SK-N-SH (cell line): ENCODE results near the gene USP10. TPM values are rescaled to one million over a fixed set of nuclear protein-coding genes. Genes with fewer than 3 reads are reported as not detected.
A peak's percentile ranks its signal among the peaks of the same experiment; 100 is the strongest.

Experiments
- CTCF ChIA-PET: fragments of 300-600, 350-600 bp; formaldehyde crosslinking; extraction: SDS; loops from one replicate; lab custom pipeline; 2021; lab: Yijun Ruan, JAX
- POLR2A ChIA-PET: fragments of 350-600 bp; sonication (Branson Sonifier 250); formaldehyde crosslinking; extraction: SDS; loops from one replicate; lab custom pipeline; 2020; ENCODE audit warnings: antibody characterized with exemption, inconsistent platforms; lab: Yijun Ruan, JAX
- DNase-seq: peaks from one replicate; pipeline ENCODE4 v3.0.0; 2012
- H2AFZ ChIP-seq: fragments of 200-600 bp; sonication (generic); 2 replicates; pipeline ENCODE4 v1.8.1; 2016; ENCODE audit warnings: antibody characterized with exemption, mild to moderate bottlenecking, low read depth
- H3F3A ChIP-seq: fragments of 200-600 bp; sonication (generic); replicated peaks from 2 replicates; pipeline ENCODE3; 2016; ENCODE audit warnings: antibody characterized with exemption, mild to moderate bottlenecking; ENCODE audit not compliant: insufficient read depth
- H3K27ac ChIP-seq, 2 experiments: fragments of 200-500 bp in 1 of 2; fragments of 200-600 bp in 1 of 2; sonication (Bioruptor generic) in 1 of 2; sonication (generic), shearing (Covaris generic) in 1 of 2; 2 replicates each; pipeline versions ENCODE4 v1.5.1 to v1.6.1; 2014 to 2016; ENCODE audit warnings: low read depth in 2 of 2, inconsistent platforms in 1 of 2, low read length in 1 of 2, mild to moderate bottlenecking in 1 of 2, mixed read lengths in 1 of 2
- H3K27me3 ChIP-seq: fragments of 200-600 bp; sonication (generic), shearing (Covaris generic); 2 replicates; pipeline ENCODE4 v1.6.1; 2016; ENCODE audit warnings: mixed run types; ENCODE audit not compliant: insufficient read depth
- H3K36me3 ChIP-seq, 2 experiments: fragments of 200-500 bp in 1 of 2; fragments of 200-600 bp in 1 of 2; sonication (Bioruptor generic) in 1 of 2; sonication (generic) in 1 of 2; replicated peaks in 1 of 2; 2 replicates each; pipeline versions ENCODE3 to v1.5.1; 2014 to 2016; ENCODE audit warnings: low read length in 1 of 2, mild to moderate bottlenecking in 1 of 2; ENCODE audit not compliant: insufficient read depth in 2 of 2, control insufficient read depth in 1 of 2
- H3K4me1 ChIP-seq, 2 experiments: fragments of 200-500 bp in 1 of 2; fragments of 200-600 bp in 1 of 2; sonication (Bioruptor generic) in 1 of 2; sonication (generic), shearing (Covaris generic) in 1 of 2; 2 replicates each; pipeline versions ENCODE4 v1.5.1 to v1.6.1; 2014 to 2016; ENCODE audit warnings: low read depth in 1 of 2, low read length in 1 of 2, mixed run types in 1 of 2; ENCODE audit not compliant: insufficient read depth in 2 of 2, control insufficient read depth in 1 of 2
- H3K4me2 ChIP-seq: fragments of 200-600 bp; sonication (generic), shearing (Covaris generic); 2 replicates; pipeline ENCODE4 v1.6.1; 2017; ENCODE audit warnings: mixed run types
- H3K4me3 ChIP-seq, 2 experiments: fragments of 200-500 bp in 1 of 2; fragments of 200-600 bp in 1 of 2; sonication (Bioruptor generic) in 1 of 2; sonication (generic), shearing (Covaris generic) in 1 of 2; 2 replicates each; pipeline versions ENCODE4 v1.5.1 to v1.8.1; 2014 to 2016; ENCODE audit warnings: low read depth in 2 of 2, inconsistent platforms in 1 of 2, low read length in 1 of 2, mild to moderate bottlenecking in 1 of 2, mixed read lengths in 1 of 2, moderate library complexity in 1 of 2
- H3K79me2 ChIP-seq: fragments of 200-600 bp; sonication (generic); 2 replicates; pipeline ENCODE4 v1.8.1; 2017; ENCODE audit warnings: mild to moderate bottlenecking; ENCODE audit not compliant: insufficient read depth
- H3K9ac ChIP-seq: fragments of 200-600 bp; sonication (generic); 2 replicates; pipeline ENCODE4 v1.6.1; 2017; ENCODE audit warnings: mixed run types
- H3K9me2 ChIP-seq: fragments of 200-600 bp; sonication (generic); 2 replicates; pipeline ENCODE4 v1.6.1; 2017; ENCODE audit warnings: mixed run types
- H3K9me3 ChIP-seq: fragments of 200-600 bp; sonication (generic); 2 replicates; pipeline ENCODE4 v1.6.1; 2017; ENCODE audit warnings: mixed run types, mild to moderate bottlenecking, moderate library complexity
- H4K20me1 ChIP-seq: fragments of 200-600 bp; sonication (generic); 2 replicates; pipeline ENCODE4 v1.6.1; 2017; ENCODE audit warnings: mild to moderate bottlenecking, mixed run types; ENCODE audit not compliant: insufficient read depth
- EP300 ChIP-seq, 2 experiments: IDR thresholded peaks; 2 replicates each; pipeline versions ENCODE4 v1.4.0 to v1.6.1; 2012; ENCODE audit warnings: borderline replicate concordance in 1 of 2, low read depth in 1 of 2, low read length in 1 of 2
- FOXM1 ChIP-seq: IDR thresholded peaks from 2 replicates; pipeline ENCODE4 v1.4.0; 2012; ENCODE audit warnings: low read depth, mild to moderate bottlenecking
- JUND ChIP-seq: IDR thresholded peaks from 2 replicates; pipeline ENCODE4 v1.4.0; 2012
- POLR2AphosphoS5 ChIP-seq: IDR thresholded peaks from 2 replicates; pipeline ENCODE4 v1.6.1; 2012; ENCODE audit warnings: low read depth, low read length
- RFX5 ChIP-seq: IDR thresholded peaks from 2 replicates; pipeline ENCODE4 v1.6.1; 2012; ENCODE audit warnings: mild to moderate bottlenecking, improper control_type of control experiment, low read length
- RXRA ChIP-seq: IDR thresholded peaks from 2 replicates; pipeline ENCODE4 v1.4.0; 2012; ENCODE audit warnings: low read depth, mild to moderate bottlenecking, borderline replicate concordance
- SIN3A ChIP-seq: IDR thresholded peaks from 2 replicates; pipeline ENCODE4 v1.6.1; 2012; ENCODE audit warnings: low read depth, mild to moderate bottlenecking, low read length, moderate library complexity, borderline replicate concordance
- TAF1 ChIP-seq: IDR thresholded peaks from 2 replicates; pipeline ENCODE4 v1.6.1; 2012; ENCODE audit warnings: low read depth, mild to moderate bottlenecking, low read length, moderate library complexity, borderline replicate concordance
- TCF12 ChIP-seq: IDR thresholded peaks from 2 replicates; pipeline ENCODE4 v1.4.0; 2012
- WGBS: methylation state at CpG from one replicate; pipeline ENCODE4 v1.1.6; 2017; ENCODE audit warnings: low lambda C conversion rate; 5-methylcytosine and 5-hydroxymethylcytosine counted together
- polyA plus RNA-seq, 3 experiments: library from polyadenylated mRNA; depleted of rRNA; stranded (reverse); fragments of >200 nt; gene quantifications; 2 replicates each; pipeline ENCODE4 v1.2.3, GENCODE V29; 2012
- TF ChIP-seq, protein P1 (sequence below): fragments of 200-600 bp; sonication (generic); IDR thresholded peaks from 2 replicates; pipeline ENCODE4 v1.6.1; 2017; ENCODE audit warnings: antibody characterized with exemption, mild to moderate bottlenecking, moderate library complexity
- TF ChIP-seq, protein P2 (sequence below): IDR thresholded peaks from 2 replicates; pipeline ENCODE4; 2012
- TF ChIP-seq, protein P3 (sequence below): IDR thresholded peaks from 2 replicates; pipeline ENCODE4 v1.4.0; 2012; ENCODE audit warnings: low read depth, borderline replicate concordance

Gene USP10
- polyA plus RNA-seq, 1 of the 3 experiments (the other 2 are of a cell fraction) = 49.2 TPM

DNA sequence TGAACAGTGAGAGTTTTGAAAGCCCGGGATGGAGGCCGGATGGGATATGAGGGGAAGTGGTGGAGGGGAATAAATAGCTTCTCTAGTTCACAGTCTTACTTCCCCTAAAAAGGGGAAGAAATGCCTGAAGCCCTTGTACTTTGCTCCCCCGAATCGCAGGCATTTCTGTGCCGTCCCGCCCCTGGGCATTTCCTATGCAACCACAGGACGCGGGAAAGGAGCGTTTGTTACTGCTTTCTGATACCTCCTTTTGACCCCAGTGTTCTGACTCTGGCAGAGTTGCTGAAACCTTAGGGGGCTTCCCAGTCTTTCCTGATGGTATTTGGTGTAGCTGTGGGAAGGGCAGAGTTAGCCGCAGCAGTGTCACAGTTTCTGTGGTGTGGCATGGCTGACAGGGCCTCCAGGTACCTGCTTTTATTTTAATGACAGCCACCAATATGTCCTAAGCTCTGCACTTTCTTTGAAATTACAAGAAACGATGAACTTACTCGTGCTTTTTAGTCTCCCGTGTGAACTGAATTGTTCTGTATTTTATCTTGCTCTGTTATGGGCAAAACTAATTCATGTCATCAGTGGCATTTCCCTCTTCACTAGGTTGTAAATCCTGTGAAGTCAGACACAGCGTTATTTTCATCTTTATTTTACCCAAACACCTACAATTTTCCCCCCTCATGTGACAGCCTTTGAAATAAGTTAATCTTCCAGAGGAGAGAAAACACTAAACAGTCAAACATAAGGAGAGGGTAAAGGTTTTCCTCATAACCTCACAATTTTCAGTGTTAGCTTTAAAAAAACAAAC is 27.1 kb downstream of the USP10 start:
- Histone ChIP-seq H3K27me3 (no peaks in the 10 kb centered on the region), H3K4me1 (peaks cover 28 to 41% of the 10 kb centered on the region in 2 experiments; a peak in 3 of 4 replicates), H4K20me1 (peaks cover 51% of the 10 kb centered on the region), H3K27ac (no peak overlapping the region), H3F3A (peaks cover 36% of the 10 kb centered on the region), H3K79me2 (peaks cover 93% of the 10 kb centered on the region), H2AFZ (no peak overlapping the region), H3K9ac (no peak overlapping the region), H3K4me3 (no peak overlapping the region), H3K4me2 (peak overlapping the region; percentile 43), H3K9me3 (no peaks in the 10 kb centered on the region), H3K36me3 (no peaks in the 10 kb centered on the region), H3K9me2 (no peaks in the 10 kb centered on the region)
- POLR2A ChIA-PET = no interaction called here
- TF ChIP-seq EP300 (IDR thresholded peaks at IDR 0.05; ENCODE audit: borderline replicate concordance in 1 of 2, low read depth in 1 of 2, low read length in 1 of 2) (no peak), TCF12 (no peak), RXRA (no peak), FOXM1 (no peak), JUND (no peak), POLR2AphosphoS5 (no peak), RFX5 (no peak), SIN3A (no peak), TAF1 (no peak)
- TF ChIP-seq, protein P1, sequence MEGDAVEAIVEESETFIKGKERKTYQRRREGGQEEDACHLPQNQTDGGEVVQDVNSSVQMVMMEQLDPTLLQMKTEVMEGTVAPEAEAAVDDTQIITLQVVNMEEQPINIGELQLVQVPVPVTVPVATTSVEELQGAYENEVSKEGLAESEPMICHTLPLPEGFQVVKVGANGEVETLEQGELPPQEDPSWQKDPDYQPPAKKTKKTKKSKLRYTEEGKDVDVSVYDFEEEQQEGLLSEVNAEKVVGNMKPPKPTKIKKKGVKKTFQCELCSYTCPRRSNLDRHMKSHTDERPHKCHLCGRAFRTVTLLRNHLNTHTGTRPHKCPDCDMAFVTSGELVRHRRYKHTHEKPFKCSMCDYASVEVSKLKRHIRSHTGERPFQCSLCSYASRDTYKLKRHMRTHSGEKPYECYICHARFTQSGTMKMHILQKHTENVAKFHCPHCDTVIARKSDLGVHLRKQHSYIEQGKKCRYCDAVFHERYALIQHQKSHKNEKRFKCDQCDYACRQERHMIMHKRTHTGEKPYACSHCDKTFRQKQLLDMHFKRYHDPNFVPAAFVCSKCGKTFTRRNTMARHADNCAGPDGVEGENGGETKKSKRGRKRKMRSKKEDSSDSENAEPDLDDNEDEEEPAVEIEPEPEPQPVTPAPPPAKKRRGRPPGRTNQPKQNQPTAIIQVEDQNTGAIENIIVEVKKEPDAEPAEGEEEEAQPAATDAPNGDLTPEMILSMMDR = no peak
- TF ChIP-seq, protein P2, sequence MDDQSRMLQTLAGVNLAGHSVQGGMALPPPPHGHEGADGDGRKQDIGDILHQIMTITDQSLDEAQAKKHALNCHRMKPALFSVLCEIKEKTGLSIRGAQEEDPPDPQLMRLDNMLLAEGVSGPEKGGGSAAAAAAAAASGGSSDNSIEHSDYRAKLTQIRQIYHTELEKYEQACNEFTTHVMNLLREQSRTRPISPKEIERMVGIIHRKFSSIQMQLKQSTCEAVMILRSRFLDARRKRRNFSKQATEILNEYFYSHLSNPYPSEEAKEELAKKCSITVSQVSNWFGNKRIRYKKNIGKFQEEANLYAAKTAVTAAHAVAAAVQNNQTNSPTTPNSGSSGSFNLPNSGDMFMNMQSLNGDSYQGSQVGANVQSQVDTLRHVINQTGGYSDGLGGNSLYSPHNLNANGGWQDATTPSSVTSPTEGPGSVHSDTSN = no peak
- TF ChIP-seq, protein P3, sequence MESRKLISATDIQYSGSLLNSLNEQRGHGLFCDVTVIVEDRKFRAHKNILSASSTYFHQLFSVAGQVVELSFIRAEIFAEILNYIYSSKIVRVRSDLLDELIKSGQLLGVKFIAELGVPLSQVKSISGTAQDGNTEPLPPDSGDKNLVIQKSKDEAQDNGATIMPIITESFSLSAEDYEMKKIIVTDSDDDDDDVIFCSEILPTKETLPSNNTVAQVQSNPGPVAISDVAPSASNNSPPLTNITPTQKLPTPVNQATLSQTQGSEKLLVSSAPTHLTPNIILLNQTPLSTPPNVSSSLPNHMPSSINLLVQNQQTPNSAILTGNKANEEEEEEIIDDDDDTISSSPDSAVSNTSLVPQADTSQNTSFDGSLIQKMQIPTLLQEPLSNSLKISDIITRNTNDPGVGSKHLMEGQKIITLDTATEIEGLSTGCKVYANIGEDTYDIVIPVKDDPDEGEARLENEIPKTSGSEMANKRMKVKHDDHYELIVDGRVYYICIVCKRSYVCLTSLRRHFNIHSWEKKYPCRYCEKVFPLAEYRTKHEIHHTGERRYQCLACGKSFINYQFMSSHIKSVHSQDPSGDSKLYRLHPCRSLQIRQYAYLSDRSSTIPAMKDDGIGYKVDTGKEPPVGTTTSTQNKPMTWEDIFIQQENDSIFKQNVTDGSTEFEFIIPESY = no peak
- 78% methylated on average over 14 of the region's 14 CpGs for WGBS
- CTCF ChIA-PET = interaction anchor here (0.6 to 17.6 kb wide), 67 partner anchors 11 to 467 kb away, joined by 3 to 275 read pairs (median 5); partner anchors contain the start of genes COTL1 and KLHL36
- no peak for DNase-seq
